Non-pigmented ciliary epithelial cell (primary cell): ENCODE results near the gene MRE11.
A peak's percentile ranks its signal among the peaks of the same experiment; 100 is the strongest.

Experiments used
- DNase-seq: peaks from one replicate; pipeline ENCODE4 v3.0.0-alpha.2; 2010; ENCODE audit warnings: low read depth

Gene MRE11

DNA sequence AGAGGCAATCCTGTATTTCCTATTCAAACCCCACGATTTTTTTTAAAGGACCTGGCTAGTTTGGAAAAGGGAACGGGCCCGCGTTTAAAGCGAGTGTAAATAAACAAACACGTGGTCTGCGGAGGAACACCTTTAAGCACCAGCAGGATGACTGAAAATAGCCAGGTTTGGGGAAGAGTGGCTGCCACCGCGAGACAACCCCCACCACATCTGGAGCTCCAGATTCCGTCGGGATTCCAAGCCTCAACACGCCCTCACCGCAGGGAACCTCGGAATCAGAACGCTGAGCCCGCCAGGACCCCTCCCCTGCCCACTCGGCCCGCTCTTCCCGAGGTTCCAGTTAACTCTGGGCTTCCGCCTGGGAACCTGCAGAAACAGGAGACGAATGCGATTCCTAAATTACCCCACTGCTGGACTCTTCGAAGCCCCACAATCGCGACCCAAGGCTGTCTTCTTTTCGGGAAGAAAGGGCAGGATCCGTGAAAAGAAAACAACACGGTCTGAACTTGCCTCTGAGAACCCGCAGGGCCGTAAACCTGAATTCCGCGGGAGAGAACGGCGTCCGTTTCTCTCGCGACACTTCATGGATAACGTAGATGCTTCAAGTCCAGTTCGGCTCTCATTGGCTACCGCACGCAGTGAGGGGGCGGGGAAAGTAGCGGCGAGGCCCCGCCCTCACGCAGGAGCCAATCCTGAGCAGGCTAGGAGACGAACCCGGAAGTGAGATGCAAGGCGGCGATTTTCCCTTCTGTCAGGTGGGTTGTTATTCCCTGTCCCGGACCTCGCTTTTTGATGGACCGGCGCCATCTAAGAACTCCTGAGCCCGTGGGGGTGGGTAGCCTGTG lies at the start of gene MRE11, which contains the start of gene ANKRD49:
Gene MRE11, minus strand, starts transcription at position 564 of the 845 bp plus-strand sequence. CDS start 1,043 bp downstream, outside the sequence.
Gene ANKRD49, plus strand, starts transcription at position 704 of the 845 bp plus-strand sequence. CDS start 2,710 bp downstream, outside the sequence.
- peak; percentile 94 for DNase-seq

- DNase-seq: no peak
Measured at GRCh38 chr11:94539420-94539819, 45.8 kb upstream of the MRE11 start.

DNA sequence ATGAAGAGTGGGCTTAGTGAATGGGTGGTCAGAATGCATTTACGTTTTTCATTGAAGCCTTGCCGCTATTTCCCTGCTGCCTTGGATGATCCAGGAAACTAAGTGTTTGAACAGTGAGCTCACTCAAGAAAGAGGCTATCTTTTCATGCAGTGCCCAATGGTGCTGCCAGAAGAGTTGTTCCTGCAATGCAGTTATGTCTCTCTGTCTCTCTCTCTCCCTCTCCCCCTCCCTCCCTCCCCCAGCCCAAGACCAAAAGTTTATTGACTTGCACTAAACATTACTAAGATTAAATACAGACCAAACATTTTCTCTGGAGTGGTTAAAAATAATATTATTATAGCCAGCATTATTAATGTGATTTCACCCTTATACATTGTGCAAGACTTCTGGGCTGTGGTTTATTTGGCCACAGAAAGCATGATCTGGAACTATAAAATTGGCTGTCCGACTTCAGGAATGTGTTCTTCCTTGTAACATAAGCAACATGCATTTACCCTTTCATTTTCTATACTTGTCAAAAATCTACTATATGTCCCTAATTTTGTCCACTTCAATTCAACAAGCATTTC lies 43.5 kb upstream of the MRE11 start:
- DNase-seq: no peak

DNA sequence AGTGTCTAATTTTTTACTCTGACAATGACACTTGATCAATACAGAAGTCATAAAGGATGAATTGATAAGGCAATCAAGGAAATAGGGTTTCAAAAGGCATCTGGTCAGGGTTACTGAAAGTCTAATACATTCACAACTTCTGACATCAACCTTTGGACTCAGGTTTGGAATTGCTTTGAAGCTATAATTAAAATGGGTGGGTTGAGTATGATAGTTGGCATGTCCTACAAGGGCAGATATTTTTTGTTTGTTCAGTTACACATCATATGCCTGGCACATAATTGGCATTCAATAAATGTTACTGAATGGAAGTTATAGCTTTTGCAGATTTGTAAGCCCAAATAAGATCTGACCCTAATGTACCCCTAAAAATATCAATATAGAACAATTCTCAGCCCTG lies 42.7 kb upstream of the MRE11 start:
- no peak for DNase-seq

GRCh38 chr11:94533696-94534630 lies 40.3 kb upstream of the MRE11 start:
- no peak for DNase-seq

DNA sequence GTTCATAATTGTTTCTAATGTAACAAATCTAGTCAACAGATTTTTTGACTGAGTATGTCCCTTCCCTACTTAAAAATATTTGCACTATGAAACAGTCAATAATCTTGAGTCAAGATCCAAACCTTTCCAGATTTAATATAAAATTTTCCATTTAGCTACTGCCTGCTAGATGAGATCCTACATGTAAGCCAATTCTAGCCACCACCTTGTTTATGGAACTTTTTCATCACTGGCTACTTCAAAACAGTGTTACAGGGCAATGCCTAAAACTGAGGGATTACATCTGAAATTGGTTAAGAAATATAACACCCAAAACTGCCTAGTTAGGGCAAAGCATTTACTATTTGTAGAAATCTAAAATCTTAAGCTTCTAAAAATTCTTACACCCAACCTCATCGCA lies 39.6 kb upstream of the MRE11 start:
- DNase-seq: no peak

DNA sequence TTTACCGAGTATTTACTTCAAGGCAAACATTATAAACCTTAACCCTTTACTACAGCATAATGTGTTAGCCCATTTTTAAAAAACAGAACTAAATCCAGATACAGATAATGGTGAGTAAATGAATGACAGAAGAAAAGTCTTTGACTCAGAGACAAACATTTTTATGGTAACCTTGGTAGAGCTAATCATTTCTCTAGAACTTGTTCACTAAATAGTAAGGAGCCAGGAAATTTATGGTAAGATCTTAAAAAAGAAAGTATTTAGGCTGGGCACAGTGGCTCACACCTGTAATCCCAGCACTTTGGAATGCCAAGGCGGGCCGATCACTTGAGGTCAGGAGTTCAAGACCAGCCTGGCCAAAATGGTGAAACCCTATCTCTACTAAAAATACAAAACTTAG lies 38.6 kb upstream of the MRE11 start:
- DNase-seq: no peak

DNA sequence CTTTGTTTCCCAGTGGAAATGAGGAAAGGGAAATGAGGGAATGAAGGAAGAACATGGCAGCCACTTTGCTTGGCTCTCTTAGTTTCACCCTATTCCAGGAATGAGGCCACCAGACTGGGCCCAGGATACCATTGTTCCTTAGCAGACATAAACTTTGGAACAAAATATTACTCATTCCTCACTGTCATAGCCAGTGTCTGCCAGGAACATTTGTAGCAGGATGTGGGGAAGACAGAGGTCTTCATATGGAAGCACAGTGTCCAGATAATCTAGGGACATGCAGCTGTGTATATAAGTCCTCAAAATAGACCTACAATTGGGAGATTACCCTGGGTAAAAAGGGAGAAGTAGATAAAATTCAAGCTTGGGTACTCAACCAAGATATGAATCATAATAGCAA lies 34.9 kb upstream of the MRE11 start:
- no peak for DNase-seq

DNA sequence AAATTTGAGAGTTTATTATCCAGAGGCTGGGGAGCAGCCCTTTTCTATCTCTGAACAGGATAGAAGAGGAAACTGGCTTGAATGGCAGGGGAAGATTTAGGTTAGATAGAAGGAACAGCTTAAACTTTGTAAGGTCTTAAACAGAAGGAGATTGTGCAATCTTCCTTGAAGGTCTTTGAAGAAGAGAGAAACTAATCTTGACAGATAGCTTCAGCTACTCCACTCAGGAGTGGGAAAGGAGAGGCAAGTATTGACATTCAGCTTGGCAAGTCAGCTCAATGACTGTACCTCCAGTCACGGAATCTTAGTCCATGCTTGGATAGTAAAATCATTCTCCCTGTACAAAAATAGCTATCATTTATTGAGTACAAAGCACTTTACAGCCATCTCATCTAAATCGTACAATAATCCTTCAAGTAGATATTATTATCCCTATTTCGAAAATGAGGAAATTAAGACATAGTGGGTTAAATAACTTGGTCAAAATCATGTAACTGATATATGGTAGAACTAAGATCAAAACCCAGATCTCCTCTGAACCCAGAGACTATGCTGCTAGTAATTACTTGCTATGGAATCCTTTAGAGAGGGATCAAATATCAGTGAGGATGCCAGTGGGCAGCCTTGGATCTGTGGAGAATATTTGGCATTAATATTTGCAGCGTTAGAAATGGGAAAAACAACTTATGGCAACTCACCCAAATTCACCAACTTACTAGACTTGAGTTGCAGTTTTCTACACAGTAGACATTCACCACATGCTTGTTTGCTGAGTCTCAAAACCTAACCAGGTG lies 33.2 kb upstream of the MRE11 start:
- no peak for DNase-seq

GRCh38 chr11:94525546-94526324 lies 32.1 kb upstream of the MRE11 start:
- DNase-seq: no peak

- no peak for DNase-seq
Measured at GRCh38 chr11:94524341-94524740, 30.7 kb upstream of the MRE11 start.

DNA sequence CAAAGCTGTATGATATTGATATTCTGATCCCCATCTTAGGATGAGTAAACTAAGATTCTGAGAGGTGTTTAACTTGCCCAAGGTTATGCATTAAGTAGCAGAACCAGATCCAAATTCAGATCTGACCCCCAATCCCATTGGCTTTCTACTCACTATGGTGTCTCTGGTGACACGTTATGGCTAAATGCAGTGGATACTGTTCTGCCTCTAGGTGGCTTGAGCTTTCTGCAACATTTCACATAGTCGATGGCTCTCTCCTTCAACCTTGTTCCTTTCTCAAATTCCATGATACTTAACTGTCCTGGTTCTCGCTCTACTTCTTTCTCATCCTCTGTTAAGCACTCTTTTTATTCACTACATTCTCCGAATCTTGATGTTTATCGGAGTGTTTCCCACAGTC lies 28.0 kb upstream of the MRE11 start:
- DNase-seq: no peak

GRCh38 chr11:94519478-94520084 lies 25.9 kb upstream of the MRE11 start:
- DNase-seq: no peak

GRCh38 chr11:94518300-94518699 lies 24.7 kb upstream of the MRE11 start:
- no peak for DNase-seq

DNA sequence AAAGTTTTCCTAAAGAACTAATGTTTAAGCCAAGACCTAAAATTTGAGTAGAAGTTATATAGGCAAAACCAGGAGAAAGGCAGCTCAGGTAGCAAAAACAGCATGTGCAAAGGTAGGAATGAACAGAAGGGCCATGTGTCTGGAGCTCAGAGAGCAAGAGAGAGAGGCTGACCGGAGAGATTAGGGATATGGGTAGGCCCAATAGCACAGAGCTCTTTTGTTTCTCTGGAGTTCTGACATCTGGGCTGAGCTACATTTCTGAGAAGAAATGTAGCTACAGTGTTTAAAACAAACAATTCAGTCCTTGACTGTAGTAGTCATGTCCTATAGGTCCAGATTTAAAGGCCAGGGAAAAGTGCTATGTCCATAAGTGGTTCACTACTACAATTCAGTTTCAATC lies 23.1 kb upstream of the MRE11 start:
- no peak for DNase-seq

- DNase-seq: no peak
Measured at GRCh38 chr11:94515398-94515797, 21.8 kb upstream of the MRE11 start.

- no peak for DNase-seq
Measured at GRCh38 chr11:94513091-94513490, 19.4 kb upstream of the MRE11 start.

DNA sequence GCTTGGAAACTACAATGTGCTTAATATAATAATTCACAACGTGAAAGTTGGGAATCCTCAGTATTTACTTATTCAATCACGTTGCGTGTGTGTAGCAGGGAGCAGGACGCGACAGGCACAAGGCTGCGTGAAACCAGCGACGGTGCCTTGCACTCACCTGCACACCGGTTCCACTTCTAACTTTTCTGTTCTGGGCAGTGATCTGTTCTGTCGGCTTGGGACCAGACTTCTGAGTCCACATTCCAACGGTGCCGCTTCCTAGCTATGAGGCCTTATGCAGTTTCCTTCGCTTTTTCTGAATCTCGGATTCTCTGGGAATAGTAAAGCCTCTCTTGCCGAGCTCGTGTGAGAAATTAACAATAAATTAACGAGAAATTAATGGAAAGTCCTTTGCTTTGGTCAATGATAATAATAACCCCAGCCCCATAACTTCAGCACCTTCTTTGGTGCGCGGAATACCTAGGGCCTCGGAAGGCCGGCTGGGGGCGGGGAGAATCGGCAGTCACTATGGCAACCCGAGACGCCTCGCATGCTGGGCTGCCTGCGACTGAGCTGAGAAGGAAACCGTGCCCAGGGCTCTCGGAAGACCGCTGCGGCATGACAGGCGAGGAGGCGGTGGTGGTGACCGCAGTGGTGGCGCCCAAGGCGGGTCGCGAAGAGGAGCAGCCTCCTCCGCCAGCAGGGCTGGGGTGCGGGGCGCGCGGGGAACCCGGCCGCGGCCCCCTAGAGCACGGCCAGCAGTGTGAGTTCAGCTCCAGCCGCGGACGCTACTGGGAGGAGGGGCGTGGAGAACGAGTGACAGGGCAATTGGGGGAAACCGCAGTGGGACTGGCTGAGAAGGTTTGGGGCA lies 18.5 kb upstream of the MRE11 start, which contains the start of gene C11orf97:
Gene C11orf97, plus strand, starts transcription at position 530 of the 850 bp plus-strand sequence. Its CDS starts 68 bp downstream, at position 598.
- no peak for DNase-seq

DNA sequence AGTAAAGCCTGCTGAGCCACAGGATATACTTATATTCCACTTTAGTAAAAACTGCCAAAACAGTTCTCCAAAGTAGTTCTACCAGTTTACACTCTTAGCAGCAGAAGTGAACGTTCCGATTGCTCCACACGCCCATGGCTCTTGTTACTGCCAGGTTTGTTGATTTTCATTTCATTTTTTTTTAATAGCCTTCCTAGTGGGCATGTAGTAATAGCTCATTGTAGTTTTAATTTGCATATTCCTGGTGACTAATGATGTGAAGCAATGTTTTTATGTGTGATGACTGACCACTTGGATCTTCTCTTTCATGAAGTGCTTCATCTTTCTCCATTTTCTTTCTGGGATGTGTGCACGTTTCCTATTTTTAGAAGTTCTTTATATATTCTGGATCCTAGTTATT lies 13.8 kb upstream of the MRE11 start:
- DNase-seq: no peak
